GM12891 (cell line): ENCODE measurements around the gene ATRN.

Source experiments
- POLR2A ChIP-seq: IDR thresholded peaks from 2 replicates; pipeline ENCODE4 v1.6.1; 2011; ENCODE audit warnings: low read depth, low read length, control low read depth
- POLR2AphosphoS5 ChIP-seq: IDR thresholded peaks from 2 replicates; pipeline ENCODE4 v1.6.1; 2011; ENCODE audit warnings: low read depth, low read length, control low read depth

GRCh38 chr20:3446779-3447178 is 24.0 kb upstream of the ATRN start:
- TF ChIP-seq POLR2AphosphoS5 = no peak
- no peak for TF ChIP-seq POLR2A
